Fibroblast of upper back skin (primary cell): Measurements from ENCODE around the gene PIK3R1.

ENCODE experiments used
- DNase-seq: peaks from one replicate; pipeline ENCODE4 v3.0.0-alpha.2; 2013

PIK3R1 gene

DNA sequence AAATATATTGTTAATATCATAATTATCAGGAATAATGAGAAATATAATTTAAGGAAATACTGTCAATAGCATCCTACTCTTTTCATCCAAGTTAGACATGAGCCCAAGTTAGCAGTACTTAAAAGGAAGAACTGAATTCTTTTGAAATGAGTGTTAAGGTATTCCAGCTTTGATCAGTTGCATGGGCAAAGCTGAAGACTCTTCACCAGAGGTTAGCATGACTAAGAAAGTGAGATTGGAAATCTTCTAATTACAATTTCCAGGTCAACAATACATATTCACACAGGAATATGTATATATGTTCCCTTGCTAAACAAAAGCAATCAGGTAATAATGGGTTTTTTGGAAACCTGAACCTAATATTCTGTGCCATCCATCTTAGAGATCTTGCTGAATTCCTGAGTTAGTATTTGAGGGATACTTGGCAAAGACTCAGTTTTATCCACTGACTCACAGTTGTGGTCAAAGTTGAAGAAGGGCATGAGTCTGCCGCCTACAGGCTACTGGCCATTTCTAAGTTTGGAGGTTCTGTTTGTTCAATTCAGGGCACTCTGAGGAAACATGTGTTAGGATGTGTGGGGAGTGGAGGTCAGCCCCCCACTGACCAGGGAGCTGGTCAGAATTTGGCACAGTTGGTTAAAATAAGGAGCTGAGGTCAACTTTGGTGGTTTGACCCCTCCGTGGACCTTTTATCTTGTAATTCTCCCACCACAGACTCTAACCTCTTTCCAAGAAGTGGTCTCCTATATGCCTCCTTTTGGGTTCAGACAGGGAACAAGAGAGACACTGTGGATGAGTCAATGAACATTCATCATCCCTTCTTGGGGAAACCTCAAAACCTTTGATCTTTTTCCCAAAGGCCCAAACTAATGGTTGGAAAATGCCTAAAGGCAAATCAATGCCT lies 118.3 kb downstream of the PIK3R1 start:
- peak; percentile 89 for DNase-seq

- no peak for DNase-seq
Measured at GRCh38 chr5:68334553-68334886, 119.0 kb downstream of the PIK3R1 start.

DNA sequence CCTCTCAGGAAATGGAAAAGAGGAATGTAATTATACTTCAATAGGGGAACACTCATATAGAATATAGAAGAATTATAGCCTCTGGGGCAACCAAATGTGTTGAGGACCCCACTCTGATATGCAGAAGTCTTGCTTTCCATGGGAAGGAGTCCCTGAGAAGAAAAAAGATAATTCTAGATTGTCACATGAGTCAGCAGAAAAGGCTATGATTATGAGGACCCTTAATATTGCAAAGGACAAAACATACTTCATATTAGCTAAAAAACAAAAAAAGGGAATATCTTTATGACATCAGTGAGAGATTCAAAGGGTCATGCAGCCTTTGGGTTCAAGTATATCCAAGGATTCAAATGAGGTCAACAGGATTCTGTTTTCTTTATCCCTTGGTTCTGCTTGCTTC lies 119.5 kb downstream of the PIK3R1 start:
- no peak for DNase-seq

DNA sequence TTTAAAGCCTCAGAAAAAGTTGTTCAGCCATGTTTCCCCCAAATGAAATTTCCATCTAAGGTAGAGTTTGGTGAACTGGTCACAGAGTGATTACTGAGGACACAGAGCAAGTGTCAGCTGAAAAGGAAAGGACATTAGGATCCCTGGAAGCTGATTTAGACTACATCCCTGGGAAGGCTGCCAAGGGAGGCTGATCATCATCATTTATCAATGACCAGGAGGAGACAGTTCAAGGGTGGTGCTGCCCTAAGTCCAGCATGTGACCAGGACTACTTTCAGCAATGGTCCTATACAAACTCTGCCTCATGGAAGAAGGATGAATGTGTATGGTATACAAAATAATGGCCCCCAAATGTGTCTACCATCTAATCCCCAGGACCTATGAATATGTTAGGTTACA lies 120.6 kb downstream of the PIK3R1 start:
- no peak for DNase-seq

DNA sequence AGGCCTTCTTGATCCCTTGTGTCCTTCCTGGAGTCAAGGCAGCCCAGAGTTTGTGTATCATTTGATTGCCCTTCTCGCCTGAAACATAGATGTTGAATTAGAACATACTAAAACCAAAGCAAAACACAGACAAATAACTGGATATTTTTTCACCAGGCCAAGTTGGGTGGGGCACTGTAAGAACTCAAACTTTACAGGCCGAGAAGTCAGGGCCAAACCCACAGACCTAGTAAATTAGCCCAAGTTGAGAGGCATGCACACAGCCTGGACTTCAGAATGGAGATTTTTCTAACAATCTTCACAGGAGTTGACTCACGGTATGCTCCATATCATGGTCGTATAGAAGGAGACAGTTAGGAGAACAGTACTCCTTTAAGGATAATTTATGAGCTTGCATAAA lies 121.7 kb downstream of the PIK3R1 start:
- no peak for DNase-seq

DNA sequence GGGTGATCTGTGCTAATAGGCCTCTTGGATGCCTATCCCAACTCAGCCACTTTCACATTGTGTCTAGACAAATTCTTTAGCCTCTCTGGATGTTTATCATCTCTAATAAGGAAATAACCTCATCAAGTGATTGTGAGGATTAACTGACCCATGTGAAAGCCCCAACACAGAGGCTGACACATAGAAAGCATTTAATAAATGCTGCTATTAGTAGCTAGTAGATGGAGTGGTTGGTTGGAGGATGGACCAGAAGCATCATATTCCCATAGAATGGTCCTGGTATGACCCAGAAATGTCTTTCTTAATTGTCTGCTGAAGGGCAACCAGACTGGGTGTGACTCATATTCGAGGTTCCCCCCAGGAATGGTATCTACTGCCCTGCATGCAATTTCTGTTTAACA lies 124.4 kb downstream of the PIK3R1 start:
- peak; percentile 53 for DNase-seq

- DNase-seq = no peak
Measured at GRCh38 chr5:68341006-68341405, 125.5 kb downstream of the PIK3R1 start.

DNA sequence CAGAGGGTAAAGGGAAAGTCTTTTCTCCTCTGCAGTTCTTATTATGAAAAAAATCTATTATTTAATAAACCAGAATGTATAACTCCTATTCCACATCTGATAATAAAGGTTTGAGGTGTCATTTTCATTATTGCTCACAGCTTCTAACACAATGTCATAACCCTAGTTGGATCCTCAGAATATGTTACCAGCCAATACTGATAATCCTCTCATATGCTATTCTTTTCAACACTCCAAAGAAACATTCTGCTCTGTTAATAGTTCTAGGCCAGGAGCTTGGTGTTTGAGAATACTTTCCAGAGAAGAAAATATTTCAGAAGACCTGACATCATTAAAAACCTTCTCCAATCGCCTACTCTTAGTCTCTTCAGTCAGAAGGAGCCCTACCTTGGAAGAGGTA lies 127.1 kb downstream of the PIK3R1 start:
- no peak for DNase-seq

DNA sequence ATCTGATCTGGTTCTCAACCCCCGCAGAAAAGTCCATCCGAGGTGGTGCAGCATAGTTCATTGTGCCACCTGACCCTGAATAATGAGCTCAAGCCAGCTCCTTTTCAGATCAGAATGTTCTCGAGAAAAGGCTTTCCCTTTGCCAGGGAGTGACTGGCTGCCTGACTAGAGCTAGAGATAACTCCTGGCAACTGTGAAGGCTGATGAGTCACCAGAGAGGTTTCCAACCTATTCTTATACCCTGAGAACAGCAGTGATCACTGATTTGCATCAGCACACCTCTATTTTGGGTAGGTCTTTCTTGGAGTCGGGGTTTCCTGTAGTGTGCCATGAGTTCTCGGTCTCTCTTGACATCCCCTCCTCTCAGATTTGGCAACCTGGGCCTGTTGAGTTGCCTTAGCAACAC lies 127.9 kb downstream of the PIK3R1 start:
- peak; percentile 82 for DNase-seq

DNA sequence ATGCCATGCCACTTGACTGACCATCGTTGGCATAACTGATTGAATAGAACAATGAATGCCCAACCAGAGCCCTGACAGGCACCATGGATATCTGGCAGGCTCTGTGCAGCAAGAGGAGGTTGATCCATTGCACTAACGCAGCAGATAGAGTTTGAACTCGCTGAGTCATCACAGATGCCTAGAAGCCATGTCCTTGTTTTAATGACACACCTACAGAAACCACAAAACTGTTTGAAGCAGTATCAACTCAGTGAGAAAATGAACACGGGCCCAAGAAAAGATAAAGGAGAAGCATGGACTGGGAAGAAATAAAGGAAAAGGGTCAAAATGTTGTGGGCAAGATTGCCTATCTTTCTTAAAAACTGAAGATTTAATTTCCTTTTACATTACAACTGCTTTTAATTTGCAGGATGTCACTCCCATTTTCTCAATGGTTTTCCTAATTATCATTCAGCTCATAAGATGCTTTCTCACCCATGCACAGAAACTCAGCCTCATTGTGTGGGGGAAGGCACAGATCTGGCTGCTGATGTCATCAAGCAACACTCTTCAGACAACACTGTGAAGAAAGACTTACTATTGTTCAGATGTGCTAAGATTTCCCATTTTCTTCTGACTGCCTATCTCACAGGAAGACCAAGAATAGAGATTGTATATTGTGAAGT lies 129.0 kb downstream of the PIK3R1 start:
- peak; percentile 59 for DNase-seq

DNA sequence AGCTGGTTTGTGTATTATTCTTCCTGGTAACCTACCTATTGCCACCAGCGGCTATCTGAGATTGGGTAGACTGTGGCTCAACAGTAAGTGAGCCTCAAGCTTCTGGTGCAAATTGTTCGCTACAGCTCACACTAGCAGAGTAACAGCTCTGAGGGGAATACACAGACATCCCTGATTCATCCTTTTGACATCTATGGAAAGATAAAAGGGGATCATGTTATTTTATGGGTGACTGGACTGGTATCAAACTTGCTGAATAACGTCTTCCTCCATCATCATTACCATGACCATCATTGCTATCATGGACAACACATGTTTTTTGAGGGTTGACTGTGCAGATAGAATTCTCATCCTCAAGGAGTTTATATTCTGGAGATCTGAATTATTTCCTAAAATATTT lies 129.6 kb downstream of the PIK3R1 start:
- DNase-seq = no peak

GRCh38 chr5:68345582-68345981 lies 130.0 kb downstream of the PIK3R1 start:
- no peak for DNase-seq

GRCh38 chr5:68347536-68347935 lies 132.0 kb downstream of the PIK3R1 start:
- no peak for DNase-seq

DNA sequence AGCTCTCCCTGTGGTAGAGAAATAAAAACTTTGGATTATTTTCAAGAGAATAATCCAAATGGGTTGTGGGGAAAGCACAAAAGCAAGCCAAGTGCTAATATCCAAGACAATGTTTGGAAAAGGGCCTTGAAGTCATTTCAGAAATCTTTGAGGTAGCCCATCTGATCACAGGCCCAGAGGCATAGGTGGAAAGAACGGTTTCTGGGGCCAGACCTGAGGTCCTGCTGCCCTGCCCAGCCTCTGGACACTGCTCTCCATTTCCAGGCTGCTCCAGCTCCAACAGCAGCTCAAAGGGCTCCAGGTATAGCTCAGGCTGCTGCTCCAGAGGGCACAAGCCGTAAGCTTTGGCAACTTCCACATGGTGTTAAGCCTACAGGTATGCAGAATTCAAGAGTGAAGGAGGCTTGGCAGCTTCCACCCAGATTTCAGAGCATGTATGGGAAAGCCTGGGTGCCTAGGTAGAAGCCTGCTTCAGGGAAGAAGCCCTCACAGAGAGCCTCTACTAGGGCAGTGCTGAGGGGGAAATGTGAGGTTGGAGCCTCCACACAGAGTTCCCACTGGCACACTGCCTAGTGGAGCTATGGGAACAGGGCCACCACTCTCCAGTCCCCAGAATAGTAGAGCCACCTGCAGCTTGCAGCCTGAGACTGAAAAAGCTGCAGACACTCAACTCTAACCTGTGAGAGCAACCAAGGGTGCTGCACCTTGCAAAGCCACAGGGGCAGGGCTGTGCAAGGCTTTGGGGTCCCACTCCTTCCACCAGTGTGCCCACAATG lies 133.1 kb downstream of the PIK3R1 start:
- no peak for DNase-seq

- no peak for DNase-seq
Measured at GRCh38 chr5:68350176-68350575, 134.6 kb downstream of the PIK3R1 start.
